ENCODE measurements around the gene COL5A1.

COL5A1 gene

DNA sequence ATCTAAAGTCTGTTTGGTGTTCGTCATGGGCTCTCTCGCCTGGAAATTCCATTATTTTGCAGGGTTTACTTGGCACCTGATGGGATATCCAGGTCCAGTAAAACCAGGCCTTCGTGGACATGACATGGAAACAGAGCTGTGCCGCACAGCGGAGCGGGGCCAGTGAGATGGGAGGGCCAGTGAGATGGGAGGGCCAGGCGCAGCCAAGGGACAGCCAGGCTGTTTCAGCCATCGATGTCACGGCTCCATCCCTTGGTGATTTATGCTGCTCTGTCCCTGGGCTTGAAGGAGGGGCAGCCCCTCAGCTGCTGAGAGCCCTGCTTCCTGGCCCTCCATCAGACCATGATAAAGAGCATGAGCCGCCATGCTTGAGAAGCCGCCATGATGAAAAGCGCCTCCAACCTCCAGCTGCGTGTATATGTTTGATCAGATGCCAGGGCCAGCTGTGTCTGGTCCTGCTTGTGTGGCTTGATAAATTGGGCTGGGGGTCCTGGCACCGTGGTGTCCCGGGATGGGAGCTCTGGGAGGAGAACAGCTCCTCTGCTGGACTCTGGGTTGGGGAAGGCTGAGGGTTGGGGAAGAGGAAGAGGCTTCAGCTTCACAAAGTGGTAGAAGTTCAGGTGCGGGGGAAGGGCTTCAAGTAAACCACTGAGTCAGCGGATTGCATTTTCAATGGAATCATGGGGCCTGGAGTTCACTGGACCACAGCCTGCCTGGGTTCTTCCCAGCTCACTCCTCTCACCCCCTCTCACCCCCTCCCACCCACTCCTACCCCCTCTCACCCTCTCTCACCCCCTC, 6.1 kb upstream of the COL5A1 start:
- no peak overlapping the region for H3K4me3 ChIP-seq (ENCODE audit: low read depth, low read length)
- DNase-seq (ENCODE audit: low read depth): no peak
- TF ChIP-seq, protein P1, sequence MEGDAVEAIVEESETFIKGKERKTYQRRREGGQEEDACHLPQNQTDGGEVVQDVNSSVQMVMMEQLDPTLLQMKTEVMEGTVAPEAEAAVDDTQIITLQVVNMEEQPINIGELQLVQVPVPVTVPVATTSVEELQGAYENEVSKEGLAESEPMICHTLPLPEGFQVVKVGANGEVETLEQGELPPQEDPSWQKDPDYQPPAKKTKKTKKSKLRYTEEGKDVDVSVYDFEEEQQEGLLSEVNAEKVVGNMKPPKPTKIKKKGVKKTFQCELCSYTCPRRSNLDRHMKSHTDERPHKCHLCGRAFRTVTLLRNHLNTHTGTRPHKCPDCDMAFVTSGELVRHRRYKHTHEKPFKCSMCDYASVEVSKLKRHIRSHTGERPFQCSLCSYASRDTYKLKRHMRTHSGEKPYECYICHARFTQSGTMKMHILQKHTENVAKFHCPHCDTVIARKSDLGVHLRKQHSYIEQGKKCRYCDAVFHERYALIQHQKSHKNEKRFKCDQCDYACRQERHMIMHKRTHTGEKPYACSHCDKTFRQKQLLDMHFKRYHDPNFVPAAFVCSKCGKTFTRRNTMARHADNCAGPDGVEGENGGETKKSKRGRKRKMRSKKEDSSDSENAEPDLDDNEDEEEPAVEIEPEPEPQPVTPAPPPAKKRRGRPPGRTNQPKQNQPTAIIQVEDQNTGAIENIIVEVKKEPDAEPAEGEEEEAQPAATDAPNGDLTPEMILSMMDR (IDR thresholded peaks at IDR 0.05; ENCODE audit: insufficient read depth, low read depth, low read length, missing control alignments): no peak

DNA sequence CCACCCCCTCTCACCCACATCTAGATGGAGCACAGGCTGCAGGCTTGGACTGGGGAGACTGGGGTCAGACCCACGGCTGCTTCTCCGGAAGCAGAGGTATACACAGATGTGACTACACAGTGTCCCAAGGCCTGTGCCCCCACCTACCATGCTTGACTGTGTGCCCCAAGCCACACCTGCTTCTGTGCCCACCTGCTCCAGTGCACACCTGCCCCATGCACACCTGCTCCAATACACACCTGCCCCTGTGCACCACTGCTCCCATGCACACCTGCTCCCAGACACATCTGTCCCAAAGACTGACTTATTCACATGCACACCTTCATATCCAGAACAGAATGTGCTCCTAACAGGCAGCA, 5.5 kb upstream of the COL5A1 start:
- TF ChIP-seq, protein P1 (IDR thresholded peaks at IDR 0.05; ENCODE audit: insufficient read depth, low read depth, low read length, missing control alignments): no peak
- H3K4me3 ChIP-seq (ENCODE audit: low read depth, low read length): no peak overlapping the region
- DNase-seq (ENCODE audit: low read depth): no peak

DNA sequence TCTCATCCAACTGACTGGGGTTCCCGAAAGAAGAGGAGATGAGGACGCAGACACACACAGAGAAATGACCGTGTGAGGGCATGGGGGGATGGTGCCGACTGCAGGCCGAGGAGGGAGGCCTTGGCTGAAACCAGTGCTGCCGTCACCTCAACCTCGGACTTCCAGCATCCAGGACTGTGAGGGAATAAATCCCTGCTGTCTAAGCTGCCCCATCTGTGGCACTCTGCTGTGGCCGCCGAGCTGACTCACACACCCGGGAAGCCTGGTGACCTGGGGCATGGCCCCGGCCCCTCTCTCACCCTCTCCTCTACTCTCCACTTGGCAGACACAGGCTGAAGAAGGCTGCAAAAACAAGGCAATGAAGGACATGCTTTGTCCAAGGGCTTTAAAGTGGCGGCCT, 4.4 kb upstream of the COL5A1 start:
- TF ChIP-seq, protein P1 (IDR thresholded peaks at IDR 0.05; ENCODE audit: insufficient read depth, low read depth, low read length, missing control alignments): no peak
- no peak for DNase-seq (ENCODE audit: low read depth)

DNA sequence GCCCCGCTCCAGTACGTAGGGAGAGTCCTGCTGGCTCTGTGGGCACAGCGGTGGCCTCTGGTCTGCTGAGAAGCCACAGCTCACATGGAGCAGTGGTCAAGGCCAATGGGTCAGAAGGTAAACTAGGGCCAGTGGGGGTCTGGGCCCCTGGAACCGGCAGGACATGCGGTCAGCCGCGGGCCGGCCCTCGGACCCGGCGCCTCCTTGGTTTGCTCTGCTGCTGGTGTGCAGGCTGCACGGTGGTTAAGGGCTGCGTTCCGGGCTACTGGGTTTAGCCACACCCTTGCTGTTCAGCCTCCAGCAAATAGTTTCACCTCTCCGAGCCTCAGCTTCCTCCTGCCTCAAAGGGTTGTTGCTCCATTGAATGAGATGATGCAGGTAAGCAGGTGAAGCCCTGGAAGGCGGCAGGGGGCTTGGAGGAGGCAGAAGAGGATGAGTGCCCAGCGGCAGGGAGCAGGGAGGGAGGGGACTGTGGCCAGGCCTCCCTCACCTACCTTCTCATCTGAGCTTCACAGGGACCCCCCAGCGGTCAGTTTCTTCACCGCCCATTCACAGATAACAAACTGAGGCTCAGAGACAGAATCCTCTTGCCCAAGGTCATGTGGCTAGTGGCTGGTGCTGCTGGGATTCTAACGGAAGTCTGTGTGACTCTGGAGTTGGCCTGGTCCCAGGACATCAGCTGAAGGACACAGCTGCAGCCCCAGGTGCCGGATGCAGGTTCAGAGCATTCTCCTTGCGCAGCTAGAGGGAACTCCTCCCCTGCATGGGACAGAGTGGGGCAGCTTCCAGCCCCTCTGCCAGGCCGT, 3.7 kb upstream of the COL5A1 start:
- TF ChIP-seq, protein P1 (IDR thresholded peaks at IDR 0.05; ENCODE audit: insufficient read depth, low read depth, low read length, missing control alignments): no peak
- H3K4me3 ChIP-seq (ENCODE audit: low read depth, low read length): no peak overlapping the region
- DNase-seq (ENCODE audit: low read depth): no peak

More for the DNA sequence above, 4.4 kb upstream of the COL5A1 start:
- no peak overlapping the region for H3K4me3 ChIP-seq (ENCODE audit: low read depth, low read length)

DNA sequence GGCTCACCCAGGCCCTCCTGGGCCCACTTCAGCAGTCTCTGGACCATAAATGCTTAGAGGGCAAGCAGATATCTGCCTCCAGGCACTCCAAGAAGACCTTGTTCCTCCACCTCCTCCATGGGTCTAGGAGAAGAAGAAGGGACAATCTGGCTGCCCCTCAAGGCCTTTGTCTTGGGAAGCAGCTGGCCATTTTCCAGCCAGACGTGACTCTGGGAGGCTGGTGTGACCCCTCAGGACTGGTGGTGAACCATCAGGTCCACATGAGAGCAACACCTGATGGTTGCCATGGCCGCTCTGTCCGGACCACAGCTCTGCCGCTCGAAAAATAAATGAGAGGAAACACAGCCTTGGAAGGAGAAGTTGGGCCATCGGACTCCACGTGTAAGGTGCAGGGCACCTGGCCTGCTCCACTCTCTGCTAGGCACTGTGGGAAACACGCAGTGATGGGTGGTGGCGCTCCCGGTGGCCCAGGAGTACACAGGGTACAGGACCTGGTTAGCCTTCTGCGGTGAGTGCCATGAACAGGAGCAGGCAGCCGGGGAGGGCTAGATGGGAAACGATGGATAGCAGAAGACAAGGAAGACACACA, 3.0 kb upstream of the COL5A1 start:
- no peak for DNase-seq (ENCODE audit: low read depth)
- no peak overlapping the region for H3K4me3 ChIP-seq (ENCODE audit: low read depth, low read length)

DNA sequence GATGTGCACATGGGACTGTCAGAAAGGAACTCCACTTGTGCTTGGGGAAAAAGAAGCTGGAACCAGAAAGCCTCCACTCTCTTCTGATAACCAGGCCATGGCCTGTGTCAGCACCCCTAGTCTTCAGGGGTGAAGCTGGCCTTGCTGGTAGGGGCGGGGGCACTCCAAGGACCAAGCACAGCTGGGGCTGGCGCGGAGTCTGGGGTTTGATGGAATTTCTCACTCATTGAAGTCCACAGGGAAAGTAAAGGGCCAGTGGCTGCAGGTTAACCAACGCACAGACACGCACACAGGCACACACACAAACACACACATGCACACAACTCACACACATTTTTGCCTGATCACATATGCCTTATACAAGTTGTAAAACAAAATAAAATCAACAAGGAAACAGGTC, 1.6 kb upstream of the COL5A1 start:
- DNase-seq (ENCODE audit: low read depth): no peak
- TF ChIP-seq, protein P1 (IDR thresholded peaks at IDR 0.05; ENCODE audit: insufficient read depth, low read depth, low read length, missing control alignments): no peak
- no peak overlapping the region for H3K4me3 ChIP-seq (ENCODE audit: low read depth, low read length)

More for the DNA sequence above, 3.0 kb upstream of the COL5A1 start:
- TF ChIP-seq, protein P1 (IDR thresholded peaks at IDR 0.05; ENCODE audit: insufficient read depth, low read depth, low read length, missing control alignments): no peak

Measured in GM12865 (cell line).